C4-2B (cell line): ENCODE results near the gene MEGF11.

Source experiments
- H3K27ac ChIP-seq: fragments of 450-650 bp; 2 replicates; pipeline ENCODE4 v1.5.1; 2017
- CTCF ChIP-seq: fragments of 450-650 bp; conservative IDR thresholded peaks from 2 replicates; pipeline ENCODE4 v1.5.1; 2017; ENCODE audit warnings: mild to moderate bottlenecking
- ZFX ChIP-seq: fragments of 450-650 bp; IDR thresholded peaks from 2 replicates; pipeline ENCODE4 v1.6.1; 2017

MEGF11 gene

GRCh38 chr15:66065325-66065724, 188.2 kb downstream of the MEGF11 start:
- TF ChIP-seq ZFX (no peak), CTCF (no peak)

GRCh38 chr15:66063147-66063546, 190.4 kb downstream of the MEGF11 start:
- no peak overlapping the region for H3K27ac ChIP-seq
- no peak for TF ChIP-seq CTCF
- no peak for TF ChIP-seq ZFX

More at GRCh38 chr15:66065325-66065724, 188.2 kb downstream of the MEGF11 start:
- no peak overlapping the region for H3K27ac ChIP-seq

- H3K27ac ChIP-seq, result no peak overlapping the region
- no peak for TF ChIP-seq CTCF
These were observed 196.5 kb downstream of the MEGF11 start for GRCh38 chr15:66057089-66057488.

GRCh38 chr15:66053991-66054390, 199.6 kb downstream of the MEGF11 start:
- TF ChIP-seq ZFX (no peak), CTCF (no peak)
- no peak overlapping the region for H3K27ac ChIP-seq

- no peak for TF ChIP-seq CTCF
- TF ChIP-seq ZFX, result no peak
- no peak overlapping the region for H3K27ac ChIP-seq
These were observed 201.7 kb downstream of the MEGF11 start for GRCh38 chr15:66051833-66052232.

GRCh38 chr15:66050264-66050663, 203.3 kb downstream of the MEGF11 start:
- no peak overlapping the region for H3K27ac ChIP-seq
- no peak for TF ChIP-seq ZFX
- no peak for TF ChIP-seq CTCF

- TF ChIP-seq ZFX (no peak), CTCF (no peak)
- H3K27ac ChIP-seq, result no peak overlapping the region
These were observed 204.2 kb downstream of the MEGF11 start for GRCh38 chr15:66049353-66049752.
